IPS DF 6.9 (cell line): ENCODE data around the gene AMY1C.
"Not testable (repeated sequence)": the region's sequence is repeated elsewhere in the genome, so short reads cannot be mapped to it uniquely, and the experiment has no call there.

Experiments
- DNase-seq: peaks from one replicate; pipeline ENCODE4 v3.0.0-alpha.2; 2013; ENCODE audit warnings: low read depth, low spot score
- H3K27ac ChIP-seq: one replicate; pipeline ENCODE4 v1.5.1; 2013; ENCODE audit warnings: low read length, control low read depth
- H3K27me3 ChIP-seq: 2 replicates; pipeline ENCODE4 v1.6.1; 2013; ENCODE audit warnings: mild to moderate bottlenecking, low read length; ENCODE audit not compliant: control insufficient read depth, insufficient read depth
- H3K36me3 ChIP-seq: 2 replicates; pipeline ENCODE4 v1.6.1; 2013; ENCODE audit warnings: low read length; ENCODE audit not compliant: control insufficient read depth, insufficient read depth
- H3K4me1 ChIP-seq: 2 replicates; pipeline ENCODE4 v1.6.1; 2013; ENCODE audit warnings: low read length; ENCODE audit not compliant: control insufficient read depth, insufficient read depth
- H3K4me3 ChIP-seq: 2 replicates; pipeline ENCODE4 v1.5.1; 2013; ENCODE audit warnings: mild to moderate bottlenecking, low read length
- H3K9me3 ChIP-seq: 2 replicates; pipeline ENCODE4 v1.6.1; 2013; ENCODE audit warnings: low read length, inconsistent platforms; ENCODE audit not compliant: control insufficient read depth, insufficient read depth
- WGBS: extraction: QIAGEN DNeasy Blood & Tissue Kit; methylation state at CpG from one replicate; pipeline ENCODE4 v1.1.7; 2013; ENCODE audit warnings: mixed read lengths, missing lambda C conversion rate; ENCODE audit not compliant: insufficient read length, insufficient coverage; 5-methylcytosine and 5-hydroxymethylcytosine counted together

Gene AMY1C

DNA sequence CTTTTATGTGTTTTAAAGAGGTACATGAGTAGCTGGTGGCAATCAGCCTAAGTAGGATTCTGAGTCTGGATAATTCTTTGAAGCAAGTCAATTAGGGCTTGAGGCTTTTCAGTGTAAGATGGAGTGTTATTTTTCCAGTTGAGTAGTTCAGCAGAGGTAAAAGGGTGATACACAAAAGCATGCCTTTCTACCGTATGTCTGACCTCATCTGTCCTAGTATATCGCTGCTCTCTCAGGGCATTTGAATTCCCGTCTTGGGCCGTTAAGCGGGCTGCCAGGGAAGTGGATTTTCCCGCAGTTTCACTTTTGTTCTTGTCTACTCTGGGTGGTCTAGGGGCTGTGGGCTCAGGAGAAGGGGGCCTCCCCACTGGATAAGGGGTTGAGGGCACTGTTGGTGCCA, 1.4 kb upstream of the AMY1C start:
- H3K9me3 ChIP-seq, H3K27me3 ChIP-seq, H3K4me3 ChIP-seq, H3K4me1 ChIP-seq, H3K36me3 ChIP-seq, H3K27ac ChIP-seq, DNase-seq: not testable (repeated sequence)
- no CpG with 5 or more reads among the region's 6 CpGs for WGBS

GRCh38 chr1:103761896-103762295, 12.2 kb downstream of the AMY1C start:
- H3K27ac ChIP-seq, result no peak overlapping the region
- H3K27me3 ChIP-seq, result no peaks in the 10 kb centered on the region
- H3K4me3 ChIP-seq, result no peak overlapping the region
- H3K36me3 ChIP-seq, result no peaks in the 10 kb centered on the region
- no peaks in the 10 kb centered on the region for H3K4me1 ChIP-seq
- no peaks in the 10 kb centered on the region for H3K9me3 ChIP-seq
- DNase-seq, result no peak

DNA sequence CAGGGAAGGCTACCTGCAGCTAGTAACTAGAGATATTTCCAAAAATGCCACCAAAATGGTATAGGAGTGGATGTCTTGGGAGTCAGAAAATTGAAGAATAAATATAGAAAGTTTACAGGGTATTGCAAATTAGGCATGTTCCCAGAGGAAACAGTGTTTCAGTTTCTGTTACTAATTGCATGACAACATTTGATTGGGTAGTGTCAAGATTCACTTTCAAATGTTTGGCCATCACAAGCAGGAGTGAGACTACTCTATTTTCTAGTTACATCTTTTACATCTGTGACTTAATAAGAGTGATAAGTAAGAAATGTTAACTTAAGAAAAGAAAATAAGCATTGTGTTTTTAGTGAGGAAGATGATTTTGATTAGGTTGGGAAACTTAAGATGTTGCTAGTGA, 30.2 kb downstream of the AMY1C start:
- H3K4me3 ChIP-seq, result no peak overlapping the region
- H3K36me3 ChIP-seq, result no peaks in the 10 kb centered on the region
- no peaks in the 10 kb centered on the region for H3K4me1 ChIP-seq
- H3K27ac ChIP-seq, result no peak overlapping the region
- DNase-seq, result no peak
- H3K27me3 ChIP-seq, result no peaks in the 10 kb centered on the region
- H3K9me3 ChIP-seq, result no peaks in the 10 kb centered on the region; the same call in 1 of the 2 replicates

- no peak for DNase-seq
- no peak overlapping the region for H3K4me3 ChIP-seq
- no peaks in the 10 kb centered on the region for H3K36me3 ChIP-seq
- no peaks in the 10 kb centered on the region; the same call in 1 of the 2 replicates for H3K9me3 ChIP-seq
- no peak overlapping the region for H3K27ac ChIP-seq
- no CpG with 5 or more reads among the region's 4 CpGs for WGBS
- no peaks in the 10 kb centered on the region for H3K4me1 ChIP-seq
- no peaks in the 10 kb centered on the region for H3K27me3 ChIP-seq
These were observed 34.3 kb downstream of the AMY1C start for GRCh38 chr1:103783944-103784377.

DNA sequence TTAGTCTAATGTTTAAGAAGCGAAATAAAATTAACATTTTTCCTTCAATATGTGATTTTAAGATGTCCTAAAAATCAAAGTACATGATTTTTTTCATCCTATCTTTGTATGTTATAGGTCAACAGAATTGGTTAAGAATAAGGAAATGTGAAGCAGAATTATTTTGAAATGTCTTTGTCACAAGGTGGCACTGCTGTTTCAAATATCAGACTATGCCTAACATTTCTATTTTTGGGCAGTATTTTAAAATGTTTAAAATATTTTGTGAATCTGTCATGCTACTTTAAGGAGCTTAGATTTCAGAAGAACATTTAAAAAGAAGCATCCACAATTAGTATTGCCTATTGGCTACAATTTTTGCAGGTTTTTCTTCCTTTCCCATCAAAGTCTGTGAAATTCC, 38.7 kb downstream of the AMY1C start:
- no CpG with 5 or more reads among the region's 1 CpG for WGBS
- H3K4me1 ChIP-seq, result no peaks in the 10 kb centered on the region
- H3K36me3 ChIP-seq, result no peaks in the 10 kb centered on the region
- H3K27me3 ChIP-seq, result no peaks in the 10 kb centered on the region
- no peaks in the 10 kb centered on the region; the same call in 1 of the 2 replicates for H3K9me3 ChIP-seq
- no peak for DNase-seq
- H3K4me3 ChIP-seq, result no peak overlapping the region
- H3K27ac ChIP-seq, result no peak overlapping the region

GRCh38 chr1:103790172-103790571, 40.5 kb downstream of the AMY1C start:
- no peak overlapping the region for H3K27ac ChIP-seq
- DNase-seq, result no peak
- WGBS, result no CpG with 5 or more reads among the region's 2 CpGs
- no peaks in the 10 kb centered on the region for H3K36me3 ChIP-seq
- no peaks in the 10 kb centered on the region for H3K27me3 ChIP-seq
- H3K4me1 ChIP-seq, result no peaks in the 10 kb centered on the region
- H3K4me3 ChIP-seq, result no peak overlapping the region
- no peaks in the 10 kb centered on the region for H3K9me3 ChIP-seq
